Measurements from ENCODE around the gene L2HGDH.
A peak's percentile ranks its signal among the peaks of the same experiment; 100 is the strongest.
"Not testable (repeated sequence)": the region's sequence is repeated elsewhere in the genome, so short reads cannot be mapped to it uniquely, and the experiment has no call there.

The L2HGDH gene

DNA sequence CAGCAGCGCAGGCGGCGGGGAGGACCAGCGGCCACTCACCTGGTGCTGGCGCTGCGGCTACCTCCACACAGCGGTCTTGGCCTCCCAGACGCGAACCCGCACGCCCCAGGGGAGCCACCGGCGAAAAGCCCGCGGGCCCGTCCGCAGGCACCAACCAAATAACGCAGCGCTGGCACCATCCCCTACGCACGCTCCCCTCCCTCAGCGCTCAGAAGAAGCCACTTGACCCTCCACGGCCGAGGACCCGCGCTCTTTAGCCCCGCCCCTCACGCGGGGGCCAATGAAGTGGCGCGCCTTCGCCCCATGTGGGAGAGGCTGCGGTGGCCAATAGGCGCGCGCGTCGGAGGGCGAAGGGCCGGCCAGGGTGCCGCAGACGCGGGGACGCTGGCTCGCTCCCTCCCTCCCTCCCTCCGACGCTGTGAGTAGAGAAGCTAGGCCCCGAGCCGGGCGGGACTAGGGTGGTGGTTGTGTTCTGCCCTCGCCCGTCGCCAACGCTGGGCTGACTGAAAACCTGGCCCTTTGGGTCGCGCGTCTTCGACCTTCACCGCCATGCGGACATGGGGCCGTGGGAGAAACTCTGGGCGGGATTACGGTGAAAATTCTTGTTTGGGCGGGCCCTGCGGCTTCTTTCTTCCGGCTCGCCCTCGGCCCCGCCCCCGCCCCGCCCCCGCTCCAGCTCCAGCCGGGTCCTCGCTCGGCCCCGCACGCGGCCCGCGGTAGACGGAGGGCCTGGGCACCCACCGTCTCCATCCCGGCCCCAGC is at the start of gene L2HGDH, which contains the start of gene DMAC2L:
Gene L2HGDH (minus strand): TSS at position 258 of the 762 bp plus-strand sequence. CDS start 79 bp downstream, at position 179.
Gene DMAC2L (plus strand): TSS at position 353 of the 762 bp plus-strand sequence. CDS start 9,164 bp downstream, outside the sequence.
- no peak for FAIRE-seq

DNA sequence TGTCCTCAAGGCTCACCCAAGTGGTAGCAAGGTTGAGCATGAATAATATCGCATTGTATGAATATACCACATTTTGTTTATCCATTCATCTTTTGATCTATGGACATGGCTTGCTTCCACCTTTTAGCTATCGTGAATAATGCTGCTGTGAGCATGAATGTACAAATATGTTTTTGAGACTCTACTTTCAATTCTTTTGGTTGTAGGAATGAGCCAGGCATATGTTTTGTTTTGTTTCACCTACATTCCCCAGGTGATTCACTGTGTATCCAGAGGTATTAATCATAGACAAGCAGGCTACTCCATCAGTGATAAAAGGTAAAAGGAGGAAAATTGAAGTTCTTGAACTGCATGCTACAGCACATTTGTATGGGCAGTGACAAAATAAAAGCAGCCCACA is 48.8 kb upstream of the L2HGDH start:
- no peak for FAIRE-seq
- no peak for DNase-seq (ENCODE audit: low spot score)

More for the DNA sequence above, at the start of gene L2HGDH, which contains the start of gene DMAC2L:
- DNase-seq (ENCODE audit: low spot score) = peak; percentile 67

DNA sequence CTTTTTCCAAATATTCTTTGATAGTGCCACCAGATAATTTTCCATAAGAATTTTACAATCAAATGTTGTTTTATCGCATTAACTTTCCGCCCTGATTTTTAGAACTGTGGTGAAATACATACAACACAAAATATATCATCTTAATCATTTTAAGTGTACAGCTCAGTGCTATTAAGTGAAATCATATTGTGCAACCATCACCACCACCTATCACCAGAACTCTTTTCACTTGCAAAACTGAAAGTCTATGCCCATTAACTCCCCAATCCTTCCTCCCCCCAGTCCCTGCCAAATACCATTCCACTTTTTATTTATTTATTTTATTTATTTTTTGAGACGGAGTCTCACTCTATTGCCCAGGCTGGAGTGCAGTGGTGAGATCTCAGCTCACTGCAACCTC is 48.1 kb upstream of the L2HGDH start:
- FAIRE-seq (no peak), DNase-seq (ENCODE audit: low spot score) (no peak)

DNA sequence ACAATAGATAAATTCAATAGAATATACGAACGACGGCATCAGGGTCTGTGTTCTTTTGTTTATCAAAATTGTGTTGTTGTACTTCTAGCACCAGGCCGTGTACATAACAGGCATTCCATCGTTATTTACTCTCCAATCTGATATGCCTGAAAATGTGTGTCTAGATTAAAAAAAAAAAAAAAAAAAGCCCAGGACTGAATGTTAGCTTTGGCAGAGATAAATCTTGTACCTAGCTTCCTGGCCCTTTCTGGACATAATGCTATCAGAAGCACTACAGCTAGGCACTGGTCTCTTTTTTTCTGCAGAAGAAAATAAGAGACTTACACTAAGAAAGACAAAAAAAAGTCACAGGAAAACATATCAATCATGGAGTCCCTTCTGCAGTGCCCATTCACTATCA is 47.6 kb upstream of the L2HGDH start:
- DNase-seq (ENCODE audit: low spot score) = no peak
- FAIRE-seq = no peak

DNA sequence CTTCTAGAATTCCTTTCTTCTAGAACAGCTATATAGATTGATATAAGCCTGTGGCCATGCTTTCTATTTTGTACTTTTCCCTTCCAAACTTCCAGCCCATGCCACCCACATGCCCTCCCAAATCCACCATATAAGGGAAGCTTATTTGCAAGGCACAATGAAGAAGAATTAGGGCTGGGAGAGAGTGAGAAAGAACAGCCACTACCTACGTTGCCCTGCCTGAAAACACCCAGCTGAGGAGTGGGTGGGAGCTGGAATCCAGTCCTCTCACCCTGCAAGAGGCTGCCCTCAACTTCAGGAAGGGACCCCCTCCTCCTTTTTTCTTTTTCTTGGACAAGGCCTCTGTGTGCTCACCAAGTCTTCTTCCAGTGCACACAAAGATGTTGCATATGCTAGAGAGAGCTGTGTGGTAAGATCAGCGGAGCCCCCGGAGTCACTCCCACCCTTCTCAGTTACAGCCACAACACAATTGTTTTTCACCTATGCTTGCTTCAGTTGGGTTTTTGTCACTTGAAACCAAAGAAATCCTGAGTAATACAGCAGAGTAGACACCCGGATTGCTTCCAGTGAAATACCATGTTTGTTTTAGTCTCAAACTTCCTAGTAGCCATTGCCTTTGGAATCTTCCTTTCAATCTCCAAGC is 45.8 kb upstream of the L2HGDH start:
- FAIRE-seq = no peak

DNA sequence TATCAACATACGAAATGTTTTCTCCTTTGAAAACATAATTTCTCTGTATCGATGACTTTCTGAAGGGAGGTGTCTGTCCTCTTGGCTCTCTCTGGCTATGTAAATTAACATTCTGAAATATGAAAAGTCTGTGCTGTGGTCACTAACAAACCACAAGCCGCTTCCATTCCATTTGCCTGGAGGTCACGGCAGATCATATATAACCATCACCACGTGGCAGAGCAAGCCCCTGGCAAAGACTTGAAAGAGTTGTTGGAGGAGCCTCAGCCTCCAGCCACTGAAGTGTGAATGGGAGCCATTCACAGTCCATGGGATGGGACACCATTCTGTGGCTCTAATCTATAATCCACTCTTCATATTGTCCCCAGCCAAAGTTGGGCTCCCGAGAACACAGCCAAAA is 45.1 kb upstream of the L2HGDH start:
- FAIRE-seq = no peak
- DNase-seq (ENCODE audit: low spot score) = no peak

More for the DNA sequence above, 45.8 kb upstream of the L2HGDH start:
- DNase-seq (ENCODE audit: low spot score) = no peak

DNA sequence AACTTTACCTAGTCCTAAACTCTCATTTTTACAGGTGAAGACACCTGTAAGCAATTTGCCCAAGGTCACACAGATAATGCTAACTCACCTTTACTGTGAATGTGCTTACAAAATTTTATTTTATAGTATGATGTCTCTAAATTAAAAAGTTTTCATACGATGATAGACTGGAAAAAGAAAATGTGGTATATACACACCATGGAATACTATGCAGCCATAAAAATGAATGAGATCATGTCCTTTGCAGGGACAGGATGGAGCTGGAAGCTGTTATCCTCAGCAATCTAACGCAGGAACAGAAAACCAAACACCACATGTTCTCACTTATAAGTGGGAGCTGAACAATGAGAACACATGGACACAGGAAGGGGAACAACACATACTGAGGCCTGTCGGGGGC is 44.3 kb upstream of the L2HGDH start:
- DNase-seq (ENCODE audit: low spot score); FAIRE-seq: not testable (repeated sequence)

DNA sequence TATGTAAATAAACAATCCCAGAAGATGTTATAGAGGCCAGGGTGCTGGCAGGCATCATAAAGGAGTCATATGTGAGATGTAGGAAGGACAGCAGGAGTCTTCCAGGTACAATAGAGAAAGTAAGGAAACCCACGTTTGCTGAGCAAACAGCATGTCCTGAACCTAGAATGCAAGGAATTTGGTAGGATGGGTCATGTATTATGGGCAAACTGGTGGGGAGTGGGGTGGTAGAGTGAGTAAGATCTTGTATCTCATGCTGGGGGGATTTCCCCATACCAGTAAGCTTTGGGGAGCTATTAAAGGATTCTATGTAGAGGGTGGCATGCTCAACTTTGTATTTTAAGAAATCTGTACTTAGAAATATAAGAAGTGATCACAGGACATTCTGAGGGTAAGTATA is 43.7 kb upstream of the L2HGDH start:
- DNase-seq (ENCODE audit: low spot score) = no peak
- no peak for FAIRE-seq

DNA sequence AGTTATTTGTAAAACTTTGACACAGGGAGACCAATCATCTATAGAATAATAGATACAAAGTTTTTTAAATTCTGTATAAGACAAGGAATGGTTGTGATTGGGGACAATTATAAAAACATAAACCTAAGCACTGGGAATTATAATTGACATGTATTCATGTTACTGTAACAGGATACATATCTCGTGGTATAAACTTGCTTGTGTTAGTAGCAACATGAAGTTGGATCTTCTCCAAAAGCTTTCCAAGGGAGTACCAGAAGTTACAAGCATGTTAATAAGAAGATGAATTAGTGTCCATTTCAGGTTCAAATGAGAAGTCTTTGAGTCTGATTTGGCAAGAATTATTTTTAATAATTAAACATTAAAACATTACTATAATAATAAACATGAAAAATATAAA is 42.5 kb upstream of the L2HGDH start:
- DNase-seq (ENCODE audit: low spot score) = no peak
- FAIRE-seq = no peak

DNA sequence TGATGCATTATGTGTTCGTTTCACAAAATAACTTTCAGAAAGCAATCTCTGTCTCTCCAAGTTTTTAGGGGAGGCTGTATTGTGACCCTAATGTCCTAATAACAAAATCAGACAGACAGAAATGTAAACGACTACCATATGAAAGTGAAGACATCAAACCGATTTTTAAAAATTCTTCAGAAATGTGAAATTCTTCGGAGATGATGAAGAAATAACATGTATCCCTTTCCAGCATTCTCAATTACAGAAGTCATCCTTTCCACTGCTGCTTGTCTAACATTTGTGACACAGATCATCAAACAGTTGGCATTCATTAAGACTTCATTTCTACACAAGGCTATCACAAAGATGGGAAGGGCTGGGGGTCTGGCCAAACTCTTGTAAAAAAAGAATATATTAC is 41.1 kb upstream of the L2HGDH start:
- DNase-seq (ENCODE audit: low spot score) = no peak

DNA sequence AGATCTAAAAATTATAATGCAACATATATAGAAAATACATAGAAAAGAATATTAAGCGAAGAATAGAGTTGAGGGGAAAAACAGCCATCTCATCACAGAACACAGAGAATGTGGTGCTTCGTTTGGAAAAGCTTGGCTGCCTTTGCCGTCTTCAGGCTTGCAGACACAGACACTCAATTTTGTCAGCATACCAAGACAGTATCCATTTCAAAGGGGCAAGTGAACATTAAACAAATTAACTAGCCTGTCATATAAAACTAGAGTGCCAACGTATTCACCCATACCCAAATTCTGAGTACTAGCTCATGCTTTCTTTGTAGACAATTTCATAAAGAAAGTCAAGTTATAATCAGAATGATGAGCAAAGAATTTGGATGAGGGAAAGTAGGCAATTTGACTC is 40.6 kb upstream of the L2HGDH start:
- DNase-seq (ENCODE audit: low spot score) (no peak), FAIRE-seq (no peak)

More for the DNA sequence above, 41.1 kb upstream of the L2HGDH start:
- no peak for FAIRE-seq

DNA sequence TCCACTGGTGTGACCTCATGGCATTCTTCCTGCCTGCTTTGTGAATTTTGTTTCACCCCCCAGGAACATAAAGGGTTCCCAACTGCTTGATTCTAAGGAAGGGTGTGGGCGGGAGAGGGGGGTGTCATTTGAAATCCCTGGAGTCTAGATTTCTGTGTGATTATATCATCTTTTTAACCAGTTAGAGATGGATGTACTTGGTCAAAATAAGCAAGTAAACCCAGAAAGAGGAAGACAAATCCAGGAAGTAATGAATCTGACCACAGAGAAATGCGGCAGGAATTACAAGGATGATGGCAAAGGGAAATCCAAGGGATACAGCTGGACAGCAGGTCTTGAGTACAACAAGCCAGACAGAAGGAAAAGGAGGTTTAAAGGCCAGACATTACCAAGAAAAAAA is 38.9 kb upstream of the L2HGDH start:
- FAIRE-seq (no peak), DNase-seq (ENCODE audit: low spot score) (peak; percentile 11)

DNA sequence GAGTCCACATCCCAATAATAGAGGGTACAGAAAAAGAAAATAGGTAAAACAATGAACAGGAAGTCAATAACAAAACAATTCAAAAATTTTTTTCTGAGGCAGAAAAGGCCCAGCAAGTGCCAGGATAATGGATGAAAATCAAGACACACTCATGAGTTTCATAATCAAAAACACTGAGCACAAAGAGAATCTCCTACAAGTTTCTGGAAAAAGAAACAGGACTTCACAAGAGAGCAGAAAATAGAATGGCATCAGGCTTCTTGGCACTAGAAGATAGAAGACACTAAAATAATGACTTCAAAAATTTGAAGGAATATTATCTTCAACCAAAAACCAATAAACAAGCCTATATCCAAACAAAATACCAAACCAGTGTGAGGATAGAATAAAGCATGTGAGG is 36.9 kb upstream of the L2HGDH start:
- FAIRE-seq (no peak), DNase-seq (ENCODE audit: low spot score) (no peak)

DNA sequence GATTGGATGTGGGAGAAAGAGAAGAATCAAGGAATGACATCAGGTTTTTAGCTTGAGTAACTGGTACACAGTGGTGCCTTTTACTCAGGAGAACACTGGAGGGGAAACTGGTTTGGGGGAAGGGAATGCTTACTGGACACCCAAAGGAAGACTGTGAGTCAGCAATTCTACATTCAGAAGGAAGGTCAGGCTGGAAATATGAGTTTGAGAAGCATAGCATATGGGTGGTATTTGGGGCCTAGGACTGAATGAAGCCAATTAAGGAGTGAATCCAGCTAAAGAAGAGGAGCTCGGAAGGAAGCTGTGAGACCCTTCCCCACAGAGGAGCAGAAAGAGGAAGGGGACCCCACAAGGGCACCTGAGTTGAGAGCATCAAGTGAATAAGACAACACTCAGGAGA is 35.5 kb upstream of the L2HGDH start:
- FAIRE-seq (no peak), DNase-seq (ENCODE audit: low spot score) (peak; percentile 44)

DNA sequence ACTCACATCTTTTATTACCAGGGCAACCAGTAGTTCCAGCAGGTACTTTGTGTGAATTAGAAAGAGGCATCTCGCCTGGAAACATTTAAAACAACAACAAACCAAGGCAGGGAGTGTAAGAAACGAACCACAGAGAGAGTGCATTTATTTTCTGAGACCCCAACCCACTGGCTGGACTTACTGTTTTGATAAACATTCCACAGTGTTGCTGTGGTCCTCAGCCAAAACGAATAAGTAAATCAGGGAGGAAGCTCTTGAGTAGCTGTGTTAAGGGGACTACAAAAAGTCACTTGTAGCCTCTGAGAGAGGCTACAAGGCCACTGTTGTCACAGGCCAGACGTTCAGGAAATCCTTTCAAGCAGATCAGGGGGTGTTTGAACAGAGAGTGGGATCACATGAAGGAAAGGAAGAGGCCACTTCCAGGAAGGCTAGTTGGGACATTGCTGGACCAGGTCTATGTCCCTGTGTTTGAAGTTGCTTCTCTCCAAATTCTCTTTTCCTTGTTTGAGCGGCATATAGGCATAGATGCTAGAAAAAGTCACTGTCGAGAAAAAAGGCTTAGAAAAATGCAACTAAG is 33.9 kb upstream of the L2HGDH start:
- DNase-seq (ENCODE audit: low spot score) (no peak), FAIRE-seq (no peak)

DNA sequence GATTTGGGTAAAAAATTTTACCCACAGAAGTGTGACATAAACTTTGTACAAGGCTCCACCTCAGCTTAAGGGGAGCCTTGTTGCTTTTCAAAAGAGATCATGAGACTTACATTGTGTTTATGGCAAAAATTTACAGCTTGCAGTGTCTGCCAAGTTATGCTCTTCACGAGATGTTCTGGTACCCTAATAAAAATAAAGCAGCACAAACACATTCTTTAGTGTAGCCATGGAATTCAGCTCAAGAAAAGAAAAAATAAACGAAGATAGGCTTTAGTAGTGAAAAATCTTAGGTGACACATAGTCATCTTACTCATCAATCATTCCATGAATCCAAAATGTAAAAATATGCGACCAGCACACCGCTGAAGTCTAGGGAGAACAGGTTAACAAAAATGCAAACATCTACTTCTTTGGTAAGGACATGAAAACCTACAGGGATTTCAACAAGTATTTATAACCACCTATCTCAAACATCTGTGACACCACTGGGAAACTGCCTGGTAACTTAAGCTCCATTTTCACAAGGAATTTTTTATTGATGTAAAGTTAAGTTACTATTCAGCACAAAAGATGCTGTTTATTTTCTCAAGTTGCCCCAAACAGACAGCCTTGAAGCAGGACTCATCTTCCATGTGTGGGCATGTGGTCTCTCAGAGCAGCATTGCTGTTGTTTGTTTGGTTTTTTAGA is 33.0 kb upstream of the L2HGDH start:
- no peak for DNase-seq (ENCODE audit: low spot score)
- no peak for FAIRE-seq

DNA sequence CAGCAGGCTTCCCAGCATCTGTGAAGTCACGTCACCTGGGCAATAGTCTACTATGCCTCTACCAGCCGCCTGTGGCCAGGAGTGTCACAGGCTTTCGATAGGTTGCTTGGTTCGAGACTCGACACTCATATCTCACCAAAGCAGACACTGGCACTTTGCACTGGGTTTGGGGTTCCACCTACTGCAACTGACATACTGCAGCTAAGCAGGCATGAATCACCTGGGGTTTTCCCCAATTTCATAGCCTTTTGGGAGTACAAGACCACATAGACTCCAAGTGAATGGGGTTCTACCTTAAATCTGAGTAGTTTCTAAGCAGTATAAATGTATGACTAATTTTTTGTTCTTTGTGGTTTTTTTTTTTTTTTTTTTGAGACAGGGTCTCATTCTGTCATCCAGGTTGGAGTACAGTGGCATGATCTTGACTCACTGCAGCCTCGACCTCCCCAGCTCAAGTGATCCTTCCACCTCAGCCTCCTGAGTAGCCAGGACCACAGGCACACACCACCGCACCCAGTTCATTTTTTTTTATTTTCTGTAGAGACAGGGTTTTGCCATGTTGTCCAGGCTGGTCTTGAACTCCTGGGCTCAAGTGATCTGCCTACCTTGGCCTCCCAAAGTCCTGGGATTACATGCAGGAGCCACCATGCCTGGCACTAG is 32.2 kb upstream of the L2HGDH start:
- FAIRE-seq = no peak

DNA sequence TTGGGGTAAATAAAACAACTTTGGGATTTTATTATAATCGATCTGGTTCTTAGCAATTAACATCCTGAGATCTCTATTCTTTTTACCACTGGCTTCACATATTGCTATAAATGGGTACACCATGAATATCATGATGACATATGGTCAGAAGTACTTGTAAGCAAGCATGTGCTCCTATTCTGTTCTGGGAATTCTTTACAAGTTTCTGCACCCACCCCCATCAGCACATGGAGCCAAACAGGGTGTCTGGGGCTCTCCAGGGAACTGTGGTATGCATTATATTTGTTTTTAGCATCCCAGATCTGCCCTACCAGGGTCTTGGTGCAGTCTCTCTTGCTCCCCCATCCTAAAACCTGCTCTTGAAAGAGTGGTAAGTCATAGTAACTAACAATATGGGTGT is 31.4 kb upstream of the L2HGDH start:
- FAIRE-seq = no peak
- DNase-seq (ENCODE audit: low spot score) = no peak

More for the DNA sequence above, 32.2 kb upstream of the L2HGDH start:
- DNase-seq (ENCODE audit: low spot score) = peak; percentile 66

DNA sequence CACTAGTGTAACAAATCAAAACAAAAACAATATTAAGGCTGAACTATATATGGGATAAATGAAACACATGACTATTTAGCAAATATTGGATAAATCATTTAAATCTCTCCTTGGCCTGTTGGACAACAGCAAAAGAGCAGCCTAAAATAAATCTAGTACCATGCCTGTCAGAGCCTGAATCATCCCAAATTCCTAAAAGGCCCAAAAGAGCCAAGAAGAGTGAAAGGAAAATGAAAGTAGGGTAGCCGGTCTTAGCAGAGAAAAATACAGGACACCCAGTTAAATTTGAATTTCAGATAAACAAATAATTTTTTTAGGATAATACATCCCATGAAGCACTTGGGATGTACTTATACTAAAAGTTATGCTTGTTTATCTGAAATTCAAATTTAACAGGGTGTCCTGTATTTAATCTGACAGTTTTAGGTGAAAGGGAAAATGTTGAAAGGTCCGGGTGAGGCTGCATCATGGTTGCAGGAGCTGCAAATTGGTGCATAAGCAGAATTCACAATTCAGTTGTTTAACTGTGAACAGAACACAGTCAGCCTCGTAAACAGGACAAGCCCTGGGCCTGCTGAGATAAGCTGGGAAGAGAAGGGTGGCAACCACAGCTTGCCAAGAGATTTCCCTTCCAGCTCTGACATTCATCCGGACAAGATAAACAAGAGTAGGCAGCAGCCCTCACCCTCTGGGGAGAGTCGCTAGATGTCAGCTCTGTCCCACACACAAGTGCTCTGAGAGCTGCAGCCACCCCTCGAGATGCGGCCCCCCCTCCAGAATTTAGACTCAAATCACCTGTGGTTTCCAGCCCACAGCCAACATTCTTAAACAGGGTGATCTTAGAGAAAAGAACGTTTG is 30.4 kb upstream of the L2HGDH start:
- FAIRE-seq = no peak
- DNase-seq (ENCODE audit: low spot score) = peak; percentile 48

DNA sequence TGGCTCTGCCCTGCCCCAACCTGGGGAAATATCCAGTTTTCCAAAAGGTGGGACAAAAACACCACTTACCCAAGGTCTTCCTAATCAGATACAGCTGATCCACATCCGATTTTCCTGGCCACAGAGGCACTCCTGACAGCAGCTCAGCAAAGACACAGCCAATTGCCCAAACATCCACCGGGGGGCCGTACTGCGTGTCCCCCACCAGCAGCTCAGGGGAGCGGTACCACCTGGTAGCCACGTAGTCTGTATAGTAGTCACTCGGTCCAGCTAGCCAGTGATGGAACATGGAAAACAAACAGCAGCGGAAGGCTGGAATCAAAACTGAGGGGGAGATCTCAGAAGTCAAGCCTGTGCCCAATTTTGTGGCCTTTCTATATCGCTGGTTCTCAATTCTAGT is 28.9 kb upstream of the L2HGDH start:
- DNase-seq (ENCODE audit: low spot score) = no peak
- FAIRE-seq = no peak
